GM12878 (cell line): Measurements from ENCODE around the gene EPHA4. TPM values are rescaled to one million over a fixed set of nuclear protein-coding genes. Genes with fewer than 3 reads are reported as not detected.

Experiments
- ATAC-seq: fragments of 200-7000 bp; cut with Tn5 transposase; 3 replicates; pipeline ENCODE4 v1.9.1; 2020; ENCODE audit warnings: mild to moderate bottlenecking, moderate library complexity
- BruUV-seq: library from RNA; stranded (reverse); fragments of 400-500 nt; replicated peaks from 2 replicates; lab custom pipeline; 2021; lab: Mats Ljungman, UMichigan
- CTCF ChIA-PET: fragments of 300-600 bp; sonication (Branson Sonifier 250); formaldehyde crosslinking; extraction: SDS; loops from one replicate; lab custom pipeline; 2021; ENCODE audit warnings: inconsistent platforms; lab: Yijun Ruan, JAX
- POLR2A ChIA-PET: fragments of 350-600 bp; formaldehyde crosslinking; extraction: SDS; loops from one replicate; lab custom pipeline; 2021; ENCODE audit warnings: inconsistent platforms; lab: Charles Lee
- RAD21 ChIA-PET: fragments of 300-600 bp; sonication (Branson Sonifier 250); formaldehyde crosslinking; loops from one replicate; lab custom pipeline; 2023; ENCODE audit warnings: antibody characterized with exemption; ENCODE audit not compliant: unreplicated experiment; lab: Charles Lee
- SMC1A ChIA-PET: fragments of 300-600 bp; sonication (Branson Sonifier 250); formaldehyde crosslinking; loops from one replicate; lab custom pipeline; 2023; ENCODE audit not compliant: unreplicated experiment, uncharacterized antibody; lab: Charles Lee
- DNase-seq: peaks from one replicate; pipeline ENCODE4 v3.0.0-alpha.2; 2011; ENCODE audit warnings: low read depth, low spot score
- FAIRE-seq: peaks from 3 replicates; lab custom pipeline; 2011; peaks lifted over from hg19 to GRCh38; lab: Jason Lieb, UNC
- H2AFZ ChIP-seq: 2 replicates; pipeline ENCODE4 v1.6.0; 2011; ENCODE audit warnings: low read depth, low read length, control low read depth; ENCODE audit not compliant: control insufficient read depth
- H3K27ac ChIP-seq: 2 replicates; pipeline ENCODE4 v1.5.1; 2011; ENCODE audit warnings: control low read depth; ENCODE audit not compliant: control insufficient read depth, insufficient read depth
- H3K27me3 ChIP-seq, 2 experiments: replicated peaks in 1 of 2; 2 replicates each; pipeline versions ENCODE4 v1.6.0 to v1.6.1; 2011; ENCODE audit warnings: low read length in 1 of 2; ENCODE audit not compliant: control insufficient read depth in 2 of 2, insufficient read depth in 2 of 2
- H3K36me3 ChIP-seq, 2 experiments: 2 replicates each; pipeline ENCODE4 v1.5.1; 2011; ENCODE audit warnings: low read length in 1 of 2; ENCODE audit not compliant: control insufficient read depth in 2 of 2, insufficient read depth in 2 of 2
- H3K4me1 ChIP-seq: 2 replicates; pipeline ENCODE4 v1.6.1; 2011; ENCODE audit warnings: mild to moderate bottlenecking, low read length, moderate library complexity, mixed read lengths; ENCODE audit not compliant: control insufficient read depth, insufficient read depth
- H3K4me2 ChIP-seq: 2 replicates; pipeline ENCODE4 v1.6.0; 2011; ENCODE audit warnings: control low read depth; ENCODE audit not compliant: control insufficient read depth, insufficient read depth
- H3K4me3 ChIP-seq: fragments of 200-600 bp; sonication (generic); 2 replicates; pipeline ENCODE4 v1.5.1; 2016
- H3K79me2 ChIP-seq: 2 replicates; pipeline ENCODE4 v1.6.0; 2011; ENCODE audit warnings: low read length; ENCODE audit not compliant: control insufficient read depth, insufficient read depth
- H3K9ac ChIP-seq: 2 replicates; pipeline ENCODE4 v1.8.0; 2011; ENCODE audit warnings: low read length, control low read depth, mixed read lengths; ENCODE audit not compliant: control insufficient read depth, insufficient read depth
- H3K9me3 ChIP-seq: replicated peaks from 3 replicates; pipeline ENCODE4 v1.5.1; 2011; ENCODE audit warnings: mild to moderate bottlenecking, low read length; ENCODE audit not compliant: control insufficient read depth, insufficient read depth
- H4K20me1 ChIP-seq: 2 replicates; pipeline ENCODE4 v1.6.0; 2011; ENCODE audit not compliant: control insufficient read depth, insufficient read depth
- BCL3 ChIP-seq: IDR thresholded peaks from 2 replicates; pipeline ENCODE4 v1.6.1; 2011; ENCODE audit warnings: borderline replicate concordance, low read depth, mild to moderate bottlenecking, moderate library complexity, low read length; ENCODE audit not compliant: insufficient read depth, poor library complexity, severe bottlenecking
- BHLHE40 ChIP-seq, 2 experiments: fragments of 450-650 bp in 1 of 2; IDR thresholded peaks; 2 replicates each; pipeline ENCODE4 v1.6.1; 2011 to 2017; ENCODE audit warnings: low read depth in 2 of 2, borderline replicate concordance in 1 of 2, improper control_type of control experiment in 1 of 2, low read length in 1 of 2, mild to moderate bottlenecking in 1 of 2
- DPF2 ChIP-seq: fragments of 450-650 bp; IDR thresholded peaks from 2 replicates; pipeline ENCODE4 v1.6.1; 2017; ENCODE audit warnings: mild to moderate bottlenecking
- EGR1 ChIP-seq, 2 experiments: IDR thresholded peaks; 1 replicate in 1 of 2; 2 replicates in 1 of 2; pipeline ENCODE4 v1.6.1; 2011 to 2012; ENCODE audit warnings: low read depth in 2 of 2, low read length in 2 of 2, borderline replicate concordance in 1 of 2, mild to moderate bottlenecking in 1 of 2, moderate library complexity in 1 of 2
- MYB ChIP-seq: fragments of 150-350 bp; IDR thresholded peaks from 2 replicates; pipeline ENCODE4 v1.6.1; 2014; ENCODE audit warnings: mild to moderate bottlenecking, low read depth, low read length, borderline replicate concordance
- NFIC ChIP-seq: IDR thresholded peaks from 2 replicates; pipeline ENCODE4 v1.6.1; 2012; ENCODE audit warnings: low read depth, mild to moderate bottlenecking, inconsistent platforms, low read length, moderate library complexity
- POLR2AphosphoS5 ChIP-seq: IDR thresholded peaks from 2 replicates; pipeline ENCODE4 v1.6.1; 2011; ENCODE audit warnings: mild to moderate bottlenecking, low read length, inconsistent platforms
- RELB ChIP-seq: fragments of 450-650 bp; IDR thresholded peaks from 2 replicates; pipeline ENCODE4 v1.6.1; 2017; ENCODE audit warnings: low read depth, mild to moderate bottlenecking, moderate library complexity
- SIX5 ChIP-seq: IDR thresholded peaks from 2 replicates; pipeline ENCODE4 v1.6.1; 2011; ENCODE audit warnings: mild to moderate bottlenecking, low read depth, low read length, moderate library complexity; ENCODE audit not compliant: severe bottlenecking
- SMC3 ChIP-seq: IDR thresholded peaks from 2 replicates; pipeline ENCODE4 v1.6.1; 2011; ENCODE audit warnings: low read length, improper control_type of control experiment, borderline replicate concordance
- ZNF274 ChIP-seq: IDR thresholded peaks from one replicate; pipeline ENCODE4 v1.8.0; 2011; ENCODE audit not compliant: insufficient read length, insufficient read depth
- ZNF384 ChIP-seq: IDR thresholded peaks from 2 replicates; pipeline ENCODE4 v1.6.1; 2012; ENCODE audit warnings: low read depth, mild to moderate bottlenecking, low read length, improper control_type of control experiment, borderline replicate concordance
- whole genome bisulfite sequencing: methylation state at CpG from one replicate; pipeline ENCODE4 v1.1.6; 2016; ENCODE audit warnings: low lambda C conversion rate; ENCODE audit not compliant: insufficient replicate concordance, insufficient coverage; ENCODE audit errors: missing lambda C conversion rate; 5-methylcytosine and 5-hydroxymethylcytosine counted together
- in situ Hi-C: fragments of 300-500 bp; cut with MboI; formaldehyde crosslinking; loops from 9 replicates; pipeline ENCODE4 v1.14.3; 2018; ENCODE audit warnings: mixed read lengths
- intact Hi-C: fragments of 100-400 bp; cut with micrococcal nuclease; formaldehyde crosslinking; loops from one replicate; pipeline ENCODE4 v1.14.2; 2022; ENCODE audit not compliant: unreplicated experiment
- polyA plus RNA-seq, 11 experiments: library from polyadenylated mRNA; depleted of rRNA in 4 of 11; unstranded in 6 of 11; stranded (reverse) in 5 of 11; fragments of >200 nt; fragmentation: Nextera tagmentation in 4 of 11; fragmentation: Illumina TruSeq in 1 of 11; extraction: Ambion mirVana in 4 of 11; extraction: Trizol in 1 of 11; gene quantifications; 1 replicate in 1 of 11; 2 replicates in 10 of 11; pipeline versions ENCODE4 v1.2.1 to v1.2.3, GENCODE V29; 2011 to 2016; ENCODE audit warnings: inconsistent platforms in 2 of 11, missing spikeins in 2 of 11, low read depth in 1 of 11
- total RNA-seq, 4 experiments: library from RNA; depleted of rRNA in 3 of 4; stranded (reverse); fragments of >200 nt in 3 of 4; fragmentation: Illumina TruSeq in 1 of 4; extraction: Trizol in 1 of 4; gene quantifications; 2 replicates each; pipeline versions ENCODE4 v1.2.1 to v1.2.3, GENCODE V29; 2013 to 2021
- TF ChIP-seq, protein P1 (sequence below): IDR thresholded peaks from 2 replicates; pipeline ENCODE4 v1.6.1; 2012; ENCODE audit warnings: low read depth, low read length, improper control_type of control experiment

The EPHA4 gene
- total and polyA plus RNA-seq, 10 of the 15 experiments (the other 5 are each of a cell fraction or from before 2014, with no cell fraction given) = 0.06 to 1.5 (median 0.33) TPM; not detected in 1

GRCh38 chr2:221389904-221390303 is 182.2 kb downstream of the EPHA4 start:
- in situ Hi-C loops = no loop called here
- Histone ChIP-seq H3K4me2 (no peak overlapping the region), H3K9ac (no peak overlapping the region), H4K20me1 (no peaks in the 10 kb centered on the region), H3K9me3 (no peaks in the 10 kb centered on the region), H3K79me2 (no peaks in the 10 kb centered on the region), H3K27ac (no peak overlapping the region), H2AFZ (no peak overlapping the region), H3K36me3 (no peaks in the 10 kb centered on the region), H3K4me1 (no peaks in the 10 kb centered on the region), H3K4me3 (no peak overlapping the region), H3K27me3 (no peaks in the 10 kb centered on the region)
- ChIA-PET RAD21 (no interaction called here), CTCF (no interaction called here), SMC1A (interaction anchor here (0.6 to 1.3 kb wide), 4 partner anchors 8 to 353 kb away, joined by 3 to 6 read pairs (median 3); no protein-coding TSS in a partner anchor), POLR2A (no interaction called here)
- WGBS = 44% methylated on average over 2 of the region's 2 CpGs
- no TSS peak for BruUV-seq
- TF ChIP-seq MYB (no peak), RELB (no peak), NFIC (no peak), EGR1 (IDR thresholded peaks at IDR 0.05; ENCODE audit: borderline replicate concordance in 1 of 2, low read depth in 2 of 2, low read length in 2 of 2) (no peak), DPF2 (no peak), SMC3 (no peak), BHLHE40 (IDR thresholded peaks at IDR 0.05; ENCODE audit: borderline replicate concordance in 1 of 2, low read depth in 2 of 2, low read length in 1 of 2) (no peak), SIX5 (no peak), ZNF274 (no peak), BCL3 (no peak), ZNF384 (no peak), POLR2AphosphoS5 (no peak)
- TF ChIP-seq, protein P1, sequence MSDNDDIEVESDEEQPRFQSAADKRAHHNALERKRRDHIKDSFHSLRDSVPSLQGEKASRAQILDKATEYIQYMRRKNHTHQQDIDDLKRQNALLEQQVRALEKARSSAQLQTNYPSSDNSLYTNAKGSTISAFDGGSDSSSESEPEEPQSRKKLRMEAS = no peak
- no peak for ATAC-seq
- DNase-seq = no peak
- no peak for FAIRE-seq
- intact Hi-C loops = loop anchor here (5.0 kb wide), 1 partner anchor 182 kb away; the partner anchor contains the start of gene EPHA4
